K562 (cell line): ENCODE data around the gene FBXW7. TPM values are rescaled to one million over a fixed set of nuclear protein-coding genes. Genes with fewer than 3 reads are reported as not detected.

Experiments
- ATAC-seq: fragments of 200-7000 bp; cut with Tn5 transposase; 3 replicates; pipeline ENCODE4 v1.9.1; 2020; ENCODE audit warnings: moderate library complexity
- BruUV-seq: library from RNA; stranded (reverse); fragments of 400-500 nt; replicated peaks from 2 replicates; lab custom pipeline; 2021; lab: Mats Ljungman, UMichigan
- CTCF ChIA-PET: fragments of 300-600 bp; formaldehyde crosslinking; extraction: SDS; loops from one replicate; lab custom pipeline; 2021; ENCODE audit warnings: low intra/inter-chr PET ratio; lab: Yijun Ruan, JAX
- POLR2A ChIA-PET: fragments of 300-600, 350-650 bp; sonication (Branson Sonifier 250); formaldehyde crosslinking; extraction: SDS; loops from one replicate; lab custom pipeline; 2021; ENCODE audit warnings: antibody characterized with exemption, inconsistent platforms; lab: Yijun Ruan, JAX
- DNase-seq, 4 experiments: peaks; one replicate each; pipeline versions ENCODE4 v3.0.0 to v3.0.0-alpha.2; 2011 to 2018; ENCODE audit warnings: low spot score in 3 of 4, mixed read lengths in 3 of 4; ENCODE audit errors: extremely low read depth in 1 of 4
- FAIRE-seq: peaks from 2 replicates; lab custom pipeline; 2011; peaks lifted over from hg19 to GRCh38; lab: Jason Lieb, UNC
- H2AFZ ChIP-seq: 2 replicates; pipeline ENCODE4 v1.6.0; 2011; ENCODE audit warnings: low read depth, low read length, control low read depth, inconsistent platforms
- H3K27ac ChIP-seq: fragments of 200-600 bp; 3 replicates; pipeline ENCODE4 v1.8.0; 2011; ENCODE audit warnings: low read depth, mild to moderate bottlenecking, control low read depth, inconsistent platforms, low read length, moderate library complexity, mixed read lengths; ENCODE audit errors: extremely low read depth
- H3K27me3 ChIP-seq, 2 experiments: fragments of 300-600 bp in 1 of 2; 2 replicates in 1 of 2; 3 replicates in 1 of 2; pipeline versions ENCODE4 v1.6.0 to v1.8.0; 2011; ENCODE audit warnings: inconsistent platforms in 2 of 2, low read length in 2 of 2, mild to moderate bottlenecking in 1 of 2, mixed read lengths in 1 of 2, moderate library complexity in 1 of 2; ENCODE audit not compliant: control insufficient read depth in 2 of 2, insufficient read depth in 2 of 2
- H3K36me3 ChIP-seq: fragments of 300-600 bp; 3 replicates; pipeline ENCODE4 v1.8.0; 2011; ENCODE audit warnings: mild to moderate bottlenecking, low read length, inconsistent platforms; ENCODE audit not compliant: control insufficient read depth, insufficient read depth
- H3K4me1 ChIP-seq, 2 experiments: fragments of 200-600 bp in 1 of 2; replicated peaks in 1 of 2; 2 replicates in 1 of 2; 3 replicates in 1 of 2; pipeline versions ENCODE4 v1.5.1 to v1.8.0; 2011; ENCODE audit warnings: inconsistent platforms in 2 of 2, low read length in 2 of 2, mild to moderate bottlenecking in 1 of 2, mixed read lengths in 1 of 2, moderate library complexity in 1 of 2; ENCODE audit not compliant: control insufficient read depth in 2 of 2, insufficient read depth in 2 of 2
- H3K4me2 ChIP-seq: 2 replicates; pipeline ENCODE4 v1.6.1; 2011; ENCODE audit warnings: low read length, control low read depth, inconsistent platforms, mixed read lengths; ENCODE audit not compliant: insufficient read depth
- H3K4me3 ChIP-seq: fragments of 200-600 bp; sonication (generic), shearing (Covaris generic); 2 replicates; pipeline ENCODE4 v1.5.1; 2016; ENCODE audit warnings: control low read depth, inconsistent platforms
- H3K79me2 ChIP-seq: fragments of 200-600 bp; 3 replicates; pipeline ENCODE4 v1.8.0; 2011; ENCODE audit warnings: low read length, inconsistent platforms; ENCODE audit not compliant: control insufficient read depth, insufficient read depth
- H3K9ac ChIP-seq, 2 experiments: 2 replicates each; pipeline versions ENCODE4 v1.6.0 to v1.6.1; 2011; ENCODE audit warnings: low read depth in 2 of 2, low read length in 2 of 2, control low read depth in 1 of 2, inconsistent platforms in 1 of 2, mild to moderate bottlenecking in 1 of 2, mixed read lengths in 1 of 2; ENCODE audit not compliant: insufficient read depth in 1 of 2
- H3K9me1 ChIP-seq: one replicate; pipeline ENCODE4 v1.6.0; 2011; ENCODE audit warnings: inconsistent platforms, mild to moderate bottlenecking, low read length, moderate library complexity; ENCODE audit not compliant: control insufficient read depth, insufficient read depth
- H3K9me3 ChIP-seq: replicated peaks from 2 replicates; pipeline ENCODE4 v1.5.1; 2011; ENCODE audit warnings: low read depth, low read length, inconsistent platforms; ENCODE audit not compliant: control insufficient read depth, insufficient read depth
- H4K20me1 ChIP-seq: replicated peaks from 2 replicates; pipeline ENCODE4 v1.6.1; 2011; ENCODE audit warnings: low read length, inconsistent platforms, mixed read lengths; ENCODE audit not compliant: control insufficient read depth, insufficient read depth
- TAF15 ChIP-seq: fragments of 200-400 bp; formaldehyde crosslinking; IDR thresholded peaks from 2 replicates; pipeline ENCODE4 v1.6.1; 2017; ENCODE audit warnings: mild to moderate bottlenecking, low read depth, low read length, moderate library complexity
- ZBTB49 ChIP-seq: sonication (generic); formaldehyde crosslinking; IDR thresholded peaks from 2 replicates; pipeline ENCODE4 v1.8.0; 2022; ENCODE audit warnings: missing genetic modification reagents, mild to moderate bottlenecking, borderline replicate concordance
- WGBS: fragments of 100-300 bp; shearing (Covaris generic); methylation state at CpG from one replicate; pipeline ENCODE4 v1.1.6; 2016; ENCODE audit warnings: low coverage, mixed read lengths; ENCODE audit not compliant: insufficient coverage; ENCODE audit errors: missing lambda C conversion rate; 5-methylcytosine and 5-hydroxymethylcytosine counted together
- in situ Hi-C: fragments of 300-500 bp; cut with MboI; formaldehyde crosslinking; loops from 4 replicates; pipeline ENCODE4 v1.15.0; 2018; ENCODE audit warnings: inconsistent platforms, mixed read lengths
- intact Hi-C: fragments of 100-400 bp; cut with micrococcal nuclease; formaldehyde crosslinking; loops from 2 replicates; pipeline ENCODE4 v1.14.2; 2022
- polyA plus RNA-seq, 8 experiments: library from polyadenylated mRNA; depleted of rRNA in 4 of 8; stranded (reverse) in 5 of 8; unstranded in 3 of 8; fragments of >200 nt; fragmentation: Nextera tagmentation in 2 of 8; fragmentation: Illumina TruSeq in 1 of 8; extraction: Ambion mirVana in 2 of 8; extraction: Trizol in 1 of 8; gene quantifications; 2 replicates each; pipeline versions ENCODE4 v1.2.1 to v1.2.3, GENCODE V29; 2011 to 2014; ENCODE audit warnings: inconsistent platforms in 1 of 8, missing spikeins in 1 of 8
- total RNA-seq, 7 experiments: library from RNA; depleted of rRNA in 6 of 7; stranded (reverse); fragments of >200 nt in 6 of 7; fragmentation: Illumina TruSeq in 2 of 7; extraction: Trizol in 2 of 7; gene quantifications; 2 replicates each; pipeline versions ENCODE4 v1.2.1 to v1.2.3, GENCODE V29; 2011 to 2021; ENCODE audit warnings: low replicate concordance in 1 of 7
- TF ChIP-seq, protein P1 (sequence below), 2 experiments: fragments of 250-450 bp in 1 of 2; fragments of 450-650 bp in 1 of 2; sonication (Bioruptor Pico) in 1 of 2; IDR thresholded peaks; 2 replicates each; pipeline versions ENCODE4 v1.6.1 to v1.8.0; 2016 to 2021; ENCODE audit warnings: mild to moderate bottlenecking in 2 of 2, moderate library complexity in 2 of 2, missing compliant biosample characterization in 1 of 2, missing genetic modification characterization in 1 of 2

FBXW7 gene
- total and polyA plus RNA-seq, 9 of the 15 experiments (the other 6 are each of a cell fraction or from before 2014, with no cell fraction given), result 6.8 to 44.2 (median 16.4) TPM

DNA sequence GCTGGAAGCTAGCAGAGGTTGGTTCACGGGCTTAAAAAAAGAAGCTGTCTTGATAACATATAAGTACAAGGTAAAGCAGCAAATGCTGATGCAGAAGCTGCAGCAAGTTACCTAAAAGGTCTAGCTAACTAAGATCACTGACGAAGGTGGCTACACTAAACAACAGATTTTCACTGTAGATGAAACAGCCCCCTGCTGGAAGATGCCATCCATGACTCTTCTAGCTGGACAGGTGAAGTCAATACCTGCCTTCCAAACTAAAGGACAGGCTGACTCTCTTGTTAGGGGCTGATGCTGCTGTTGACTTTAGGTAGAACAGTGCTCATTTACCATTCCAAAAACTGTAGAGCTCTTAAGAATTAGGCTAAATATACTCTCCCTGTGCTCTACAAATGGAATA, 99.5 kb downstream of the FBXW7 start (continued):
- TF ChIP-seq ZBTB49, result no peak

DNA sequence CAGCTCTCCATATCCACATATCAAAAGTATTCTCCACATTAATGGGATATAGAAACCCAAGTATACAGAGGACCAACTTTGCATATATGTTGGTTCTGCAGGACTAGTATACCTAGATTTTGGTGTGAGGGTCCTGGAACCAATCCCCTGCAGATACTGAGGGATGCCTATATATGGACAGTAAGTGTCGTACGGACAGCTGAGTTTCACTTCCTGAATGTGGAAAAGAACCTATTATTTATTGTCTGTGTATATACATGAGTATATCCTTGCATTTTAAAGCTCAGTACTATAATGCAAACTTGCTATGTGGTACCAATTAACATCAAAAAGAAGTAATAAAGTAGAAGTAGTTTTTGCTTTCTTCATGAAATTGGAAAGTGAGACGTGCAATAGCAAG, 101.9 kb downstream of the FBXW7 start:
- BruUV-seq, result no TSS peak
- FAIRE-seq, result no peak
- DNase-seq, result no peak
- TF ChIP-seq, protein P1, sequence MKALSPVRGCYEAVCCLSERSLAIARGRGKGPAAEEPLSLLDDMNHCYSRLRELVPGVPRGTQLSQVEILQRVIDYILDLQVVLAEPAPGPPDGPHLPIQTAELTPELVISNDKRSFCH (CRISPR knock-in tag; IDR thresholded peaks at IDR 0.05), result no peak
- TF ChIP-seq, protein P1 (tag; IDR thresholded peaks at IDR 0.05), result no peak
- no peak for TF ChIP-seq TAF15
- ATAC-seq, result no peak
- H3K9ac ChIP-seq, result no peak overlapping the region
- no peak overlapping the region for H3K4me2 ChIP-seq
- POLR2A ChIA-PET, result no interaction called here
- 92% methylated on average over 3 of the region's 3 CpGs for WGBS
- H3K4me3 ChIP-seq, result no peak overlapping the region
- no peaks in the 10 kb centered on the region for H3K36me3 ChIP-seq
- CTCF ChIA-PET, result no interaction called here
- H3K79me2 ChIP-seq, result peaks cover 6% of the 10 kb centered on the region
- H4K20me1 ChIP-seq, result no peaks in the 10 kb centered on the region
- intact Hi-C loops (no loop called here), in situ Hi-C loops (no loop called here)
- no peak overlapping the region for H3K27ac ChIP-seq
- no peak overlapping the region for H2AFZ ChIP-seq
- H3K27me3 ChIP-seq, result no peaks in the 10 kb centered on the region
- H3K9me1 ChIP-seq, result no peaks in the 10 kb centered on the region
- H3K9me3 ChIP-seq, result no peaks in the 10 kb centered on the region
- no peaks in the 10 kb centered on the region for H3K4me1 ChIP-seq
